CD14-positive monocyte (primary cell): Measurements from ENCODE around the gene CCR3. TPM values are rescaled to one million over a fixed set of nuclear protein-coding genes. Genes with fewer than 3 reads are reported as not detected.

Experiments
- DNase-seq, 3 donors: peaks; one replicate each; pipeline ENCODE4 v3.0.0-alpha.2; 2011 to 2022
- H2AFZ ChIP-seq: 2 replicates; pipeline ENCODE4 v1.6.0; 2012; ENCODE audit warnings: mild to moderate bottlenecking, low read depth, low read length, inconsistent platforms; ENCODE audit not compliant: insufficient read depth, poor library complexity, severe bottlenecking
- H3K27ac ChIP-seq, 2 donors: 1 replicate in 1 of 2; 2 replicates in 1 of 2; pipeline ENCODE4 v1.5.1; 2012 to 2013; ENCODE audit warnings: low read length in 2 of 2, control low read depth in 1 of 2, inconsistent platforms in 1 of 2, low read depth in 1 of 2, mild to moderate bottlenecking in 1 of 2
- H3K27me3 ChIP-seq, 2 donors: one replicate each; pipeline versions ENCODE4 v1.6.0 to v1.6.1; 2011 to 2013; ENCODE audit warnings: low read length in 2 of 2; ENCODE audit not compliant: control insufficient read depth in 2 of 2, insufficient read depth in 2 of 2
- H3K36me3 ChIP-seq, 2 donors: replicated peaks in 1 of 2; 1 replicate in 1 of 2; 2 replicates in 1 of 2; pipeline versions ENCODE4 v1.5.1 to v1.6.1; 2012 to 2013; ENCODE audit warnings: low read length in 2 of 2, control low read depth in 1 of 2, inconsistent platforms in 1 of 2, mild to moderate bottlenecking in 1 of 2; ENCODE audit not compliant: insufficient read depth in 2 of 2, control insufficient read depth in 1 of 2
- H3K4me1 ChIP-seq, 2 donors: 1 replicate in 1 of 2; 2 replicates in 1 of 2; pipeline versions ENCODE4 v1.5.1 to v1.6.1; 2012 to 2013; ENCODE audit warnings: low read length in 2 of 2, control low read depth in 1 of 2, inconsistent platforms in 1 of 2, mild to moderate bottlenecking in 1 of 2, moderate library complexity in 1 of 2; ENCODE audit not compliant: insufficient read depth in 2 of 2, control insufficient read depth in 1 of 2
- H3K4me2 ChIP-seq: replicated peaks from 2 replicates; pipeline ENCODE3; 2012; ENCODE audit warnings: low read length, moderate library complexity, mild to moderate bottlenecking; ENCODE audit not compliant: poor library complexity, severe bottlenecking; ENCODE audit errors: extremely low read depth
- H3K4me3 ChIP-seq, 3 experiments: fragments of 200-600 bp in 1 of 3; sonication (generic) in 1 of 3; replicated peaks in 1 of 3; 1 replicate in 2 of 3; 2 replicates in 1 of 3; pipeline ENCODE4 v1.5.1; 2011 to 2013; ENCODE audit warnings: low read length in 3 of 3, mild to moderate bottlenecking in 3 of 3, control low read depth in 2 of 3, low read depth in 2 of 3, inconsistent platforms in 1 of 3, moderate library complexity in 1 of 3
- H3K79me2 ChIP-seq: 2 replicates; pipeline ENCODE4 v1.6.0; 2012; ENCODE audit warnings: mild to moderate bottlenecking, control low read depth, inconsistent platforms, low read length, moderate library complexity; ENCODE audit not compliant: insufficient read depth
- H3K9ac ChIP-seq: 2 replicates; pipeline ENCODE4 v1.6.0; 2017; ENCODE audit warnings: low read length, mild to moderate bottlenecking; ENCODE audit not compliant: insufficient read depth, poor library complexity, severe bottlenecking
- H3K9me3 ChIP-seq, 2 donors: replicated peaks in 1 of 2; 1 replicate in 1 of 2; 2 replicates in 1 of 2; pipeline versions ENCODE4 v1.5.1 to v1.6.1; 2012 to 2013; ENCODE audit warnings: low read length in 2 of 2, control low read depth in 1 of 2; ENCODE audit not compliant: control insufficient read depth in 1 of 2, insufficient read depth in 1 of 2
- H4K20me1 ChIP-seq: 2 replicates; pipeline ENCODE4 v1.6.0; 2012; ENCODE audit warnings: mild to moderate bottlenecking, low read length, control low read depth, moderate library complexity; ENCODE audit not compliant: insufficient read depth
- H3K27ac Mint-ChIP-seq, 7 donors: one replicate each; pipeline ENCODE4 v1.8.0; 2020; ENCODE audit warnings: mild to moderate bottlenecking in 7 of 7, mixed read lengths in 7 of 7, moderate library complexity in 6 of 7, inconsistent platforms in 2 of 7
- H3K27me3 Mint-ChIP-seq, 3 donors: one replicate each; pipeline ENCODE4 v1.8.0; 2021 to 2022; ENCODE audit warnings: low read depth in 3 of 3, mild to moderate bottlenecking in 3 of 3, mixed read lengths in 3 of 3, moderate library complexity in 3 of 3, inconsistent platforms in 1 of 3
- H3K36me3 Mint-ChIP-seq, 2 donors: one replicate each; pipeline ENCODE4 v1.8.0; 2020; ENCODE audit warnings: mixed read lengths in 2 of 2, inconsistent platforms in 1 of 2, mild to moderate bottlenecking in 1 of 2
- H3K4me1 Mint-ChIP-seq: one replicate; pipeline ENCODE4 v1.8.0; 2020; ENCODE audit warnings: mild to moderate bottlenecking, mixed read lengths
- H3K4me3 Mint-ChIP-seq, 2 donors: one replicate each; pipeline ENCODE4 v1.8.0; 2020; ENCODE audit warnings: mild to moderate bottlenecking in 2 of 2, mixed read lengths in 2 of 2, moderate library complexity in 1 of 2
- H3K9me3 Mint-ChIP-seq, 7 donors: one replicate each; pipeline ENCODE4 v1.8.0; 2020 to 2022; ENCODE audit warnings: mixed read lengths in 7 of 7, mild to moderate bottlenecking in 6 of 7, moderate library complexity in 6 of 7, inconsistent platforms in 2 of 7
- WGBS: methylation state at CpG from one replicate; pipeline ENCODE4 v1.1.5; 2013; ENCODE audit warnings: missing lambda C conversion rate; ENCODE audit not compliant: insufficient coverage; 5-methylcytosine and 5-hydroxymethylcytosine counted together
- intact Hi-C, 2 donors: fragments of 100-400 bp; cut with micrococcal nuclease; formaldehyde crosslinking; loops; one replicate each; pipeline versions ENCODE4 v1.15.0 to v1.15.1; 2023
- polyA plus RNA-seq, 3 donors: library from polyadenylated mRNA; depleted of rRNA in 1 of 3; unstranded in 2 of 3; stranded (reverse) in 1 of 3; fragments of 300-500 nt in 2 of 3; fragments of >200 nt in 1 of 3; fragmentation: Illumina TruSeq in 2 of 3; gene quantifications; 1 replicate in 2 of 3; 2 replicates in 1 of 3; pipeline ENCODE4 v1.2.3, GENCODE V29; 2012 to 2021
- TF ChIP-seq, protein P1 (sequence below): fragments of 200-600 bp; IDR thresholded peaks from one replicate; pipeline ENCODE4 v1.8.0; 2022; ENCODE audit warnings: antibody characterized with exemption, mild to moderate bottlenecking

CCR3 gene
- polyA plus RNA-seq, 3 donors, result 0.38 to 0.74 (median 0.44) TPM

- no peak overlapping the region for H3K27ac ChIP-seq
- no peak overlapping the region for H3K9ac ChIP-seq
- no peak overlapping the region for H3K4me2 ChIP-seq
- no peaks in the 10 kb centered on the region for H3K79me2 ChIP-seq
- DNase-seq, result no peak
- Mint-ChIP-seq H3K36me3 (no peaks in the 10 kb centered on the region), H3K27ac (no peak overlapping the region), H3K4me1 (peaks cover 11% of the 10 kb centered on the region), H3K9me3 (peaks cover 0 to 2% (median 0%) of the 10 kb centered on the region in 7 donors), H3K27me3 (peaks cover 0 to 1% (median 0%) of the 10 kb centered on the region in 3 donors), H3K4me3 (no peak overlapping the region)
- H3K36me3 ChIP-seq, result no peaks in the 10 kb centered on the region
- 97% methylated on average over 3 of the region's 4 CpGs for WGBS
- TF ChIP-seq, protein P1, sequence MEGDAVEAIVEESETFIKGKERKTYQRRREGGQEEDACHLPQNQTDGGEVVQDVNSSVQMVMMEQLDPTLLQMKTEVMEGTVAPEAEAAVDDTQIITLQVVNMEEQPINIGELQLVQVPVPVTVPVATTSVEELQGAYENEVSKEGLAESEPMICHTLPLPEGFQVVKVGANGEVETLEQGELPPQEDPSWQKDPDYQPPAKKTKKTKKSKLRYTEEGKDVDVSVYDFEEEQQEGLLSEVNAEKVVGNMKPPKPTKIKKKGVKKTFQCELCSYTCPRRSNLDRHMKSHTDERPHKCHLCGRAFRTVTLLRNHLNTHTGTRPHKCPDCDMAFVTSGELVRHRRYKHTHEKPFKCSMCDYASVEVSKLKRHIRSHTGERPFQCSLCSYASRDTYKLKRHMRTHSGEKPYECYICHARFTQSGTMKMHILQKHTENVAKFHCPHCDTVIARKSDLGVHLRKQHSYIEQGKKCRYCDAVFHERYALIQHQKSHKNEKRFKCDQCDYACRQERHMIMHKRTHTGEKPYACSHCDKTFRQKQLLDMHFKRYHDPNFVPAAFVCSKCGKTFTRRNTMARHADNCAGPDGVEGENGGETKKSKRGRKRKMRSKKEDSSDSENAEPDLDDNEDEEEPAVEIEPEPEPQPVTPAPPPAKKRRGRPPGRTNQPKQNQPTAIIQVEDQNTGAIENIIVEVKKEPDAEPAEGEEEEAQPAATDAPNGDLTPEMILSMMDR, result no peak
- no peaks in the 10 kb centered on the region for H3K27me3 ChIP-seq
- H3K4me3 ChIP-seq, result no peak overlapping the region
- no peak overlapping the region for H2AFZ ChIP-seq
- no peaks in the 10 kb centered on the region for H4K20me1 ChIP-seq
- intact Hi-C loops, result no loop called here
- peaks cover 42 to 43% of the 10 kb centered on the region in 2 donors for H3K4me1 ChIP-seq
- no peaks in the 10 kb centered on the region for H3K9me3 ChIP-seq
These were observed 26.3 kb upstream of the CCR3 start for GRCh38 chr3:46215810-46216414.

- no peak for DNase-seq
- peaks cover 48 to 49% of the 10 kb centered on the region in 2 donors for H3K4me1 ChIP-seq
- H3K9ac ChIP-seq, result no peak overlapping the region
- H3K4me1 Mint-ChIP-seq, result peaks cover 35% of the 10 kb centered on the region
- no peak overlapping the region for H3K27ac ChIP-seq
- peaks cover 0 to 2% (median 0%) of the 10 kb centered on the region in 7 donors for H3K9me3 Mint-ChIP-seq
- H4K20me1 ChIP-seq, result no peaks in the 10 kb centered on the region
- no peak overlapping the region for H3K27ac Mint-ChIP-seq
- H3K4me2 ChIP-seq, result no peak overlapping the region
- no peak overlapping the region for H3K4me3 ChIP-seq
- intact Hi-C loops, result no loop called here
- no peak overlapping the region for H3K4me3 Mint-ChIP-seq
- TF ChIP-seq, protein P1, result no peak
- no peaks in the 10 kb centered on the region for H3K79me2 ChIP-seq
- peaks cover 0 to 1% (median 0%) of the 10 kb centered on the region in 3 donors for H3K27me3 Mint-ChIP-seq
- no CpG with 5 or more reads among the region's 2 CpGs for whole genome bisulfite sequencing
- H3K9me3 ChIP-seq, result no peaks in the 10 kb centered on the region
- H2AFZ ChIP-seq, result no peak overlapping the region
- H3K36me3 ChIP-seq, result no peaks in the 10 kb centered on the region
- H3K36me3 Mint-ChIP-seq, result no peaks in the 10 kb centered on the region
- H3K27me3 ChIP-seq, result no peaks in the 10 kb centered on the region
These were observed 24.0 kb upstream of the CCR3 start for GRCh38 chr3:46218196-46218709.
